Fibroblast of skin of right quadriceps (primary cell): ENCODE results near the gene ITGA1.
"Not testable (repeated sequence)": the region's sequence is repeated elsewhere in the genome, so short reads cannot be mapped to it uniquely, and the experiment has no call there.

Source experiments
- DNase-seq: peaks from one replicate; pipeline ENCODE4 v3.0.0-alpha.2; 2013

ITGA1 gene

DNA sequence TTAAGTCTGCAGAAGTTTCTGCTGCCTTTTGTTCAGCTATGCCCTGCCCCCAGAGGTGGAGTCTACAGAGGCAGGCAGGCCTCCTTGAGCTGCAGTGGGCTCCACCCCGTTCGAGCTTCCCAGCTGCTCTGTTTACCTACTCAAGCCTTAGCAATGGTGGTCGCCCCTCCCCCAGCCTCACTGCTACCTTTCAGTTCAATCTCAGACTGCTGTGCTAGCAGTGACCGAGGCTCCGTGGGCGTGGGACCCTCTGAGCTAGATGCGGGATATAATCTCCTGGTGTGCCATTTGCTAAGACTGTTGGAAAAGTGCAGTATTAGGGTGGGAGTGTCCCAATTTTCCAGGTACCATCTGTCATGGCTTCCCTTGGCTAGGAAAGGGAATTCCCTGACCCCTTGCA, 188.4 kb downstream of the ITGA1 start:
- DNase-seq, result not testable (repeated sequence)

DNA sequence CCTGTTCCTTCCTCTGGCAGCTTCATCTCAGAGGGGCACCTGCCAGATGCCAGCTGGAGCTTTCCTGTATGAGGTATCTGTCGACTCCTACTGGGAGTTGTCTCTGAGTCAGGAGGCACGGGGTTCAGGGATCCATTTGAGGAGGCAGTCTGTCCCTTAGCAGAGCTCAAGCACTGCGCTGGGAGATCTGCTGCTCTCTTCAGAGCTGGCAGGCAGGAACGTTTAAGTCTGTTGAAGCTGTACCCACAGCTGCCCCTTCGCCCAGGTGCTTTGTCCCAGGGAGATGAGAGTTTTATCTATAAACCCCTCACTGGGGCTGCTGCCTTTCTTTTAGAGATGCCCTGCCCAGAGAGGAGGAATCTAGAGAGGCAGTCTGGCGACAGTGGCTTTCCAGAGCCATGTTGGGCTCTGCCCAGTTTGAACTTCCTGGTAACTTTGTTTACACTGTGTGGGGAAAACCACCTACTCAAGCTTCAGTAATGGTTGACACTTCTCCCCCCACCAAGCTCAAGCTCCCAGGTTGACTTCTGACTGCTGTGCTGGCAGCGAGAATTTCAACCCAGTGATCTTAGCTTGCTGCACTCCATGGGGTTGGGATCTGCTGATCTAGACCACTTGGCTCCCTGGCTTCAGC, 189.7 kb downstream of the ITGA1 start:
- no peak for DNase-seq

DNA sequence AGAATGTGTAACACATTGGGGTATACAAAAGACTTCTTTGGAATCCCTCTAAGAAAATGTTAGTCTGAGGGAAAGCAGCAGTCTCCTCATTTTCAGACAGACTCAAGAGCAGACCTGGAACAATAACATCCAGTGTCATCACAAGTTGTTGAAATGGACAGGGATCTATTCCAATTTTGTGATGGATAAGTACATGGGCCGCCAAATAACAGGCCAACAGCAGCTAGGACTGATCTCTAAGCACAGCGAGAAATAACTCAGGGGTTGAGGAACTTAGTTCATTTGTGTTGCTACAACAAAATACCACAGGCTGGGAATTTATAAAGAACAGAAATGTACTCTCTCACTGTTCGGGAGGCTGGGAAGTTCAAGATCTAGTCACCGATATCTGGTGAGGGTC, 193.8 kb downstream of the ITGA1 start:
- no peak for DNase-seq

DNA sequence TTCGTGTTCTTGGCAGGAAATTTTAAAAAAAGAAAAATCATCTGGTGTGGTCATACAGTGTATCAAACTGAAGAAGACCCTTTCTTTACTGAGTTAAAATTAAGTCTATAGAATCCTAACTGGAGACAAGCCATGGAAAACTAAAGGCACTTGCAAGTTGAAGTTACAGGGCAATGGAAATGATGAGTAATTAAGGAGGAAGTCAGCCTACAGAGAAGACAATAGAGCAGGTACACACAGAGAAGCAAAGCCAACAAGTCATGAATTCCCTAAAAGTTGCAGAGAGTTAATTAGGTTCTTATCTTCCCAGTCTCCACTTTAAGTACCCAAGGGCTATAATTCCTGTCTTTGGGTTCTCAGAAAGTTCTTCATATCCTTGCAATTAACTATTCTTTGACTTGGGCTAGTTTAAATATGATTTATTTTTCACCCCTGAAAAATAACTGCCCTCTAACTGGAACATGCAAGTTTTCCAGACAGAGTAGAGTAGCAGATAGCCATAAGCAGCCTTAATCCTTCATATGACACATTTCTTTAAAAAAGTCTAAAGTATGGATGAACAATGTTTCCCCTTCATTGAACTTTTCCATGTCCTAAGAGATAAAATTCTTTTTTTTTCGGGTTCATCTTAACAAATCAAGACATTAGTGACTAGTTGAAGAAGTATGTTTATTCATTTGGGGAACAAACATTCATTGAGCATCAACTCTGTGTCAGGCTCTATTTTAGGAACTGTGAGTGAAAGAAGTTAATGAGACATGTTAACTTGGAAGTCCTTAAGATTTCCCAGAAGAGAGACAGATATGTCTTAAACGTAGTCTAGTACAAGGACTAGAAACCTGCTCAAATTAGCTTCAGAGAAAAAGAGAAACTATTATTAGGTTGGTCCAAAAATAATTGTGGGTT, 196.3 kb downstream of the ITGA1 start:
- DNase-seq, result peak; percentile 27

DNA sequence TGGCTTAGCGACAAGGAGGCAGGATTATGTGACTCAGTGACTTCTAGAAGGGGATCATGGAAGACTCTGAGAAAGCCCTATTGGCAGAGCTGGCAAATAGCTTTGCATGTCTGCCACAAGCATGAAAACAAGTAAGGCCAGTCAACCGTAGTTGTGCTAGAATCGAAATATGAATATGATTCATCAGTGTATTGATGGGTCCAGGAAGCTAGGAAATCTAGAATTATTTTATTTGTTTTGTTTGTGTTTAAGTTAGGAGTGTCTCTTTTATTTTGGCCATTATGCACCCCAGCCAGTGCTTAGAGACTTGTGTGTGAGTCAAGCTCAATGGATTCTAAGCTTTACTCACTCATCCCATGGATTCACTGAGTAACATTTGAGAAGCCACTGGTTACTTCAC, 197.6 kb downstream of the ITGA1 start:
- no peak for DNase-seq

DNA sequence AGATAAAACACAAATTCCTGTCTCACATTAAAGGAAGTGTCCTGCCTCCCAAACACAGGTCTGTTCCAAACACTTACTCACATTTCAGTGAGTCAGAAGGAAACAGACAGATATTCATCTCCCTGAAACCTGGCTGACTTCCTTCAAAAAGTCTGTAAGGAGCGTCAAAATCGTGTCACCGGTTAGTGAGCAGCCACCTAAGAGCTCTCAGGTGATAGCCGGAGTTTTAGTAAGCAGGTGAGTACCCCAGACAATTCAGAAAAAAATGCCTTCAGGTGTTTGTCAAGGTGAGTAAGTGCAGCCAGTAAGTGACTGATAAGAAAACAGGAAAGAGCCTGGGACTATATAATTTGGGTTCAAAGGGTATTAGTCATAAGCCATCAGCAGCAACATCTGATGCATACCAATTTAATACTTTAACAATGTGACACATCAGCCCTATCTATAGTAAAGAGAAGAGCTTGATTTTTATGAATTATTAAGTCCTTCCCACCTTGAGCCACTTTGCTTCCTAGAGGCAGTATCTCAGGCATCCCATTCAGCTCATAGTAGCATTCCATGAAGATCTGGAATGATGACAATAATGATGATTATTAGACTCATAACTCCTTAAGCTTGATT, 200.1 kb downstream of the ITGA1 start:
- peak; percentile 49 for DNase-seq

DNA sequence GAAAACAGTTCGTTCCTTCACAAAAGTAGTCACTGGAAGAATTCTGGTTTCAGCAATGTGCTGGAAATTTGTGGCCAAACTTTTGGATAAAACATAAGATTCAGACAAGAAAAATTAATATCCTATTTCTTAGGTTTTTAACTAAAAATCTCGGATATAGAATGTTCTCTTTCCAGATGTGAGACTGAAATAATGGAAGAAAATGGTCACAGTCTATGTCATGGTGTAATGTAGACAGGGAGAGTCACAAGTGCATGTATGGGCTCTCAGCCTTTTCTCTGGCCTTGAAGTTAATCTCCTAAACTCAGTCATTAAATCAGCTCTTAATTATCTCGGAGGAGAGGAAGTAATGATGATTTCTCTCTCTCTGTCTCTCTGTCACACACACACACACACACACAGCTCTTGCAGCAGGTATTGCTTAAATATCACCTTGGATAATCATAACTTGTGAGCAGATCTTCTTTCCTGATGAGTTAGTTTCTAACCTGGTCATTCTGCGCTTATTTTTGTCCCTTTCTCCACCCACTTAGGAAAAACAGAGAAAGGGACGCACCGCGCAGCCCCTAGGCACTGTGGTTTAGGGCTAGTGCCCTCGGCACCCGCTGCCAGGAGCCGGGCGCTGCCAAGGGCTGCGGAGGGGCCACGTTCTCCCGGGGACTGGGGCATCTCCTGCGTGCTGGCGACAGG, 200.8 kb downstream of the ITGA1 start:
- DNase-seq, result no peak

DNA sequence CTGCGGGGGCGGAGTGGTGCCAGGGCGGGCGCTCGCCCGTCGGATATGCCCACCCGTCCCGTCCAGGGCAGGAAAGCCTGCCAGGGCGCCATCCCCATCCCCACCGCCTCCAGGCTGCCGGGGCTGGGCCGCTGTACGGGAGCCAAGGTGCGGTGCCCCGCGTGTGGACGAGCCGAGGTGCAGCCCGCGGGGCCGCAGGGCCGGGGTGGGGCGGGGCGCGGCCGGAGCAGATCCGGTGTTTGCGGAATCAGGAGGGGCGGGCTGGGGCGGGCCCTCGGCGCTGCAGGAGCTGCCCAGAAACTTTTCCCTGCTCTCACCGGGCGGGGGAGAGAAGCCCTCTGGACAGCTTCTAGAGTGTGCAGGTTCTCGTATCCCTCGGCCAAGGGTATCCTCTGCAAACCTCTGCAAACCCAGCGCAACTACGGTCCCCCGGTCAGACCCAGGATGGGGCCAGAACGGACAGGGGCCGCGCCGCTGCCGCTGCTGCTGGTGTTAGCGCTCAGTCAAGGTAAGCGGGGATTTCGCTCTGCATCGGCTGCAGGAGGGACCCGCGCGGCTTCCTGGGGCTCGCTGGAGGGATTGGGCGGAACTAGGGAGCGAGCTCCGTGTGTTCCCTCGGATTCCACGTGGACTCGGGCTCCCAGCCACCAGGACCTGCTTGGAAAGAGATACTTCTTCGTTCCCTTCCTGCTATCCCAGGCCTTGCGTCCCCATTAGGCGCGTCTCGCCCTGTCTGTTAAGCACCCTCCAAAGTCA, 201.5 kb downstream of the ITGA1 start, which contains the start of gene ITGA2:
TSS of gene ITGA2 (plus strand) at position 328 of the 756 bp plus-strand sequence. CDS start at position 445, 117 bp downstream.
- peak; percentile 39 for DNase-seq

DNA sequence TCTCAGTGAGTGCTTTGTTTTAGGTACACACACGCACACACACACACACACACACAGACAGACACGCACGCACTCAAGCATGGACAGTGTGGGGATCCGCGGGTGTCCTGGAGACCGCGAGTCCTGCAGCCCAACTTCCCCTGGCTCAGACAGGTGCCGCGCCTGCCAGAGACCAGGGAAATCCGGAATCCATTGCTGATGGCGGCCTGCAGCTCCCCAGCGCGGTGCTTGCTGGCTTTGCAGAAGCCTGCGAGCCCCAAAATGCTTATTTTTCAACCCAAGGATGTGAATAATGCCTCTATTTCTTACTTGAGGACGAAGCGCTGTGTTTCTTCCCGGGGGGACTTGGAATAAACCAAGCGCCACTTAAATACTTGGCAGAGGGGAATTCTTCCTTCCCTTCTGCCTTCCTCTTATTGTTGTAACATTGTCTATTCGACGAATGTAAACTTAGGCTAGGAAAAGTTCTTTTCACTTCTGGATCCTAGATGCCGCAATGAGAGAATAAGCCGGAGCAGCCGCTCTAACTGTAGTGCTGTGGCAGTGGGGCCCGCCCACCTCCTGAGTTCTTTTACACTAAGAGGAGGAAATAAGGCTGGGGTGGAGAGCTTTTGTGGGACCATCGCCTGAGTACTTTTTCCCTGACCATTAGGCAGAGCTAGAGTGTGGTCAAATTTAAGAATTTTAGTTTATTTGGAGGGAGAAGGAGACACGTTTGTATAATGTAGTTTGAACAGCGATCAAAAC, 202.2 kb downstream of the ITGA1 start:
- peak; percentile 43 for DNase-seq

DNA sequence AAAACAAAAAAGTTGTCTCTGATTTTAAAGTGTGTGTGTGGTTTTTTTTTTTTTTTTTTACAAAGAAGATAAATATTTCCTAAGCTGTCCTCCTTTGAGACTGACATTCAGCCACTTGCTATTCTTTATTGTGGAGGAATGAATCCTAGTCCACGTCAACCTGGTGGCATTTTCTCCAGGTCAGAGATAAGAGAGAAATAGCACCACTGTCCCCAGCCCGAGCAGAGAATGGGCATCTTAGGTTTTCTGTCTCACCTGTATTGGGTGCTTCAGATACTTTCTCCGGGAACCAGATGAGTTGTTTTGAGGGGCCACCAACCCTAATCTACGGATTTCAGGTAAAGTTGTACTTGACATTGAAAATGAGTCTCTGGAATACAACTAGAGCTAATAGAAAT, 202.8 kb downstream of the ITGA1 start:
- no peak for DNase-seq

DNA sequence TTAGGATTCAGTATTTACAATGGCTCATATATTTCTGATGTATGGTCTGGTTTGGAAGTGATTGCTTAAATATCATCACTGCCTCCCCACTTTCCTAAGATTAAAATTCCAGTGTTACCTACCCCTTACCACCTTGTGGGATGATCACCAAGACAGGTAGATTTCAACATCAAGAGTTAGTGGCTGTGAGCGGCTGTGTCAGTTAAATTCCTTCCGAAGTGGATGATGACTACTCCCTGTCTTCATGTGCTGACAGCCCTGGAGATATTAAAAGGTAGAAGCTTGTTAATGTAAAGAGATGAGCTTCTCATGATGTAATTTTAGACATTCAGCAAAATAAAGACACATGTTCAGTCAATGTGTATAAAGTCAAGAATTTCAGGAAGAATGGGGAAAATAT, 205.7 kb downstream of the ITGA1 start:
- no peak for DNase-seq

DNA sequence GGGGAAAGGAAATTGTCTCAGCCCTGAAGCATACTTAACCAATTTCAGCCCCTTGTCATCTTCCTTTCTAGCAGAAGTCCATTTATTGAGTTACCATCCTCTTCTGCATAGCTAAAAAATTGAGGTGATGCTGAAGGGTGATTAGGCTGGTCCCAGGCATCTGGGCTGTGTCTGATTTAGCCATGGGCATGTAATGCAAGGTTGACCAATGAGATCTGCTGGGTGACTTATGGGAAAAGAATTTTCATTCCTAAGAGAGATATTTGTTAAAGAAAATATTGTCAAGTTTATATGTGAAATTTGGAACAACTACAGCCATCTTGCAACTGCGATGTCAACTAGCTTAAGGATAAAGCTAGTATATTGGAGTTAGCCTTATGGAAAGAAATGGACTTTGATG, 206.6 kb downstream of the ITGA1 start:
- DNase-seq, result no peak

DNA sequence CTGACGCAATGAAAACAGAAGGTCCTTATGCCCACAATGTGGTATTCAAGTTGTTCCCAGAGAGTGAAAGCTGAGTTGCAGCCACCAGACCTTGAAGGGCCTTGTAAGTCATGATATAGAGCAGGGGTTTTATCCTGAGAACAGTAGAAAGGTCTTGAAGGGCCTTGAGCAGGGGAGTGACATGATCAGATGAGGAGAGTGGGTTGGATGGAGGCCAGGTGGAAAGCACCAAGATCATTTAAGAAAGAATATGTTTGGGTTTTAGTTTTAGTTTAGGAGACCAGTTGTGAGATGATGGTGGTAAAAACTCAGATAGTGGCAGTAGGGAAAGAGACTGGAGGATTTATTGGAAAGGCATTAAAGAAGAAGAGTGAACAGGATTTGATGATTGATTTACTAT, 207.4 kb downstream of the ITGA1 start:
- no peak for DNase-seq

DNA sequence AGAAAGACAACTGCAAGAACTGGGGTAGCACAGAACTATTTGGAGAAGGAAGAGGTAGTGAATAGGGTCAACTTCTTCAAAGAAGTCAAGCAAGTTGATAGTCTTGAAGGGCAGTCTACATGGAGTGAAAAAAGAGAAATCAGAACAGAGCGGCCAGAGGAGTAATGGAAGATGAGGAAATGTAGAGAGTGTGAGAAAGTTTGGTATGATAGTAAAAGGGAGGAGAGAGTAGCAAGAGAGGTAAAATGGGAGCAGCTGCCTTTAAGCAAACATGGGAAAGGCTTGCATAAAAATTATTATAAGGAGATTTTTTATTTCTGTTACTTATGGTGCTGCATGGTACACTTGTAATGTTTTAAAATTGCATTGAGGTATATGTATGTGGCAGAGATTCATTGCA, 208.2 kb downstream of the ITGA1 start:
- DNase-seq, result no peak

DNA sequence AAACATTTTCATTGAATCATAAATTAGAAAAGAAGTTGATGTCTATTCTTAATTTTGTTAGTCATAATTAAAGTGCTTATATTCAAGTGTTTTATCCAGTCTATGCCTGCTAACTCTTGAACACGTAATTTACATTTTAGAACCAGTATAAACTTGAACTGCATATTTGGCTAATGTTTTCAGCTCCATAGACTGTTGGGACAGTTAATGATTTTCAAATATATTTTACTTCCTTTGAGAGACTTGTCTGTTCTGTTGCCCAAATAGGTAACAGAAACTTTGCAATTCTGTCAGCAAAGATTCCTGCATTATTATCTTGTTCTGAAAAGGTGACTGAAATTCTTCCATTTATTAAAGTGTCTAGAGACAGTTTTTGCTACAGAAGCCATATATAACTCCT, 209.3 kb downstream of the ITGA1 start:
- DNase-seq, result no peak

DNA sequence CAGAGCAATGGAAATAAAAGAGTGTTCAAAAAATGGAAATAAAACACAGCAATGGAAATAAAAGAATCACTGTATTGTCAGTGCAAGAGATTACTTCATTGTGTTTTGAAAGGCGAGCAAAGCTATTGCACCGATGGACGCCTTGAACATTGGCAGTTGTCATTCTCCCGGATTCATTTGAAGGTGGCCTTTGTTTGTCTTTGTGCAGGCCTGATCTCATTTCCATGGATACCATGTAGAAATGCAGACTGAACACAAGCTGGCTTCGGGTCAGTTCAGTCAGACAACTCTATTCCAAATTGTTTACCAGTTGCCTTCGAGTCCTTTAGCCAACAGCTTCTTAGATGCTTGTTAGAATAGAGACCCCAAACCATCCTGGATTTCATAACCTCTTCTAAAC, 209.7 kb downstream of the ITGA1 start:
- DNase-seq, result no peak

DNA sequence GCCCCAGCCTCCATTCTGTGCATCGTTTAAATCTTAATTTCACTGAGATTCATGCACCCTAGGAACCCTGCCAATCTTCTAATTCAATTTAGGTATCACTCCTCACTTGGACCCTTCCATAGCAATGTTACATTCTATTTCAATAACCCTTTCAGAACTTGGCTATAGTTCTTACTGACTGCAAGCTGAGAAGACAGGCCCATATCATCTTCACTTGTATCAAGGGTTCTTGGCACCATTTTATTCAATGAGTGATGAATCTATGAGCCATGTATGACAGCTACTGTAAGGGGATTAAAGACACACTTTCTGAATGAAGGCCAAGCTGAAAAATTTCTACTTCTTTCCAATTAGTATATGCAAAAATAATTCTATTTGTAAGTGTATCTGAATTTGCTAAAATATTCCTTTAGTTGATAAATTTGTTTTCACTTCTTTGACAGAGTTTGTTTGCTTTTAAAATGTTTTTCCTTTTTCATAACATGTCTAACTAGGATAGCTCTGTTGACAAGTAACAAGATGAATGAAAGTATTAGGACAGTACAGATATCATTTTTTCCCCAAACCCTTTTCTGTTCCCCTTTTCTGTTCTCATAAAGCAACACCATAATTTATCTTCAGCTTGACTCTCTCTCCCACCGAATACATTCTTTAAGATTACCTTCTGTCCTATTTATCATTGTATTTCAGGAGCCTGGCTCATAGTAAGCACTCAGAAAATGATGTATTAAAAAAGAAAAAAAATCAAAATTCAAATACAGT, 211.0 kb downstream of the ITGA1 start:
- DNase-seq, result no peak

DNA sequence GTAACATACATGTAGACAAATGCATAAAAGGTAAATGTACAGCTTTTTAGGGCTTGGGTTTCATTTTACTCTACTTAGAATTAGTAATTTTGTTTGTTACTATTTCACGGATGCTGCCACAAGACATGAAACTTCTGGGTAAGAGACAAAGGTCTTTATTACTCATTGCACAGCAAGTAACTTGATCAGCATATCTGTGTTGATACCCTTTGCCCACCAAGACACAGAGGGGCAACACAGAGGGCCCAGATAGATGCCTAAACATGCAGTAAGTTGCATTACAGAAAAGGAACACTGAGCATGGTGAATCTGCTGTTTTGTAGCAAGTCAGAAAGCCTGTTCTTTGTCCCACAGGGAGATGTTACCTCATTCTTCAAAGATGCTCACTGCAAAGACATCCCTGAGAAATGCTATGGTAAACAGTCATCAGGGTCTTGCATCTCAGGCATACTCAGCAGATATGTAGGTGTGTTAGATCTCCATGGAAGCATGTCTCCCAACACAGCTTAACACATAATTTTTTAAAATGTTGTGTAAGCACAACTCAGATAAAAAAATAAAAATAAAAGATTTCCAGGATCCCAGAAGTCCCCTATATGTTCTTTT, 211.7 kb downstream of the ITGA1 start:
- DNase-seq, result peak; percentile 60

DNA sequence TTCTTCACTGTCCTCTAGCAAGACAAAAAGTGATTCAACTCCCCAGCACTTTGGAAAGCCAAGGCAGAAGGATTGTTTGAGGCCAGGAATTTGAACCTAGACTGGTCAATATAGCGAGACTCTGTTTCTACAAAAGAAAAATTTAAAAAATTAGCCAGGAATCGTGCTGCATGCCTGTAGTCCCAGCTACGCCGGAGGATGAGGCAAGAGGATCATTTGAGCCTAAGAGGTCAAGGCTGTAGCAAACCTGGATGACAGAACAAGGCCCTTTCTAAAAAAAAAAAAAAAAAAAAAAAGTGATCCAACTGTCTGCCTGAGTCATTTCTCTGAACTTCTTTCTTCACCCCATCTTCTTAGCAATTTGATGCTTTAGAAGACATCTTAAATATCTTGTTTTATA, 213.8 kb downstream of the ITGA1 start:
- no peak for DNase-seq

DNA sequence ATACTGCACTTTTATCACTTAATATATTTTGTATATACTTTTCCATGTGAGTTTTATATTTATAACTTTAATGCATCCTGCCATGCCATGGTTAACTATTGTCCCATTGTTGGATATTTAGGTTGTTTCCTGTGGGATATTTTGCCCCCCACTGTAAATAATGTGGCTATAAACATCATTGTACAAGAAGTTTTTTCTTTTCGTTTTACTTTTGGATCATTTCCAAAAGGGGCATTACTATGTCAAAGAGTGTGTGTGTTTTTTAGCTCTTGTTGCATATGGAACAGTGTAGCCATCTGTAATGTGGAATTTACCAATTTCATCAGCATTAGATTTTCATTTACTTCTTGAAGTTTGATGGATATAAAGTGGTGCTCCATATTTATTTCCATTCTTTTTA, 214.8 kb downstream of the ITGA1 start:
- no peak for DNase-seq

DNA sequence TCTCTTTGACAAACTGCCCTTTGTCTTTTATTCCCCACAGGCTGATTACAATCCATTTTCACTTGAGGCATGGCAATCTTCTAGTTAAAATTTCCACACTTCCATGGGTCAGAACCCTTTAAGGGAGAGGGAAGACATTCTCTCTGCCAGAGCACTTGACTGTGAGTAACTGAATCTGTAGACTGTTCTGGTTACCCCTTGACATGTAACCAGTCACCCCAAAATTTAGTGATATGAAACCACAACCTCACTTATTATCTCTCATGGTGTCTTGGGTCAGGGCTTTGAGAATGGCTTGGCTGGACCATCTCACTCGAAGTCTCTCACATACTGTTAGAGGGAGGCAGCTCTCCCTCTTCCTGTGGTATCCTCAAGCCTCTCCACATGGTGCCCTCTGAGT, 215.4 kb downstream of the ITGA1 start:
- DNase-seq, result no peak
